Lower lobe of right lung (tissue), 2 donors: ENCODE measurements around the gene DPYSL3. TPM values are rescaled to one million over a fixed set of nuclear protein-coding genes. Genes with fewer than 3 reads are reported as not detected.

Experiments used
- ATAC-seq, 2 donors: fragments of 200-7000 bp; cut with Tn5 transposase; one replicate each; pipeline ENCODE4 v1.9.1; 2020 to 2022; ENCODE audit warnings: mild to moderate bottlenecking in 2 of 2, moderate library complexity in 2 of 2
- DNase-seq: peaks from one replicate; pipeline ENCODE4 v3.0.0-alpha.2; 2020
- H3K27ac ChIP-seq: fragments of 200-600 bp; one replicate; pipeline ENCODE4 v1.8.0; 2022
- H3K27me3 ChIP-seq: fragments of 200-600 bp; one replicate; pipeline ENCODE4 v1.8.0; 2022; ENCODE audit warnings: low read depth
- H3K36me3 ChIP-seq: fragments of 200-600 bp; one replicate; pipeline ENCODE4 v1.8.0; 2022; ENCODE audit warnings: mild to moderate bottlenecking
- H3K4me1 ChIP-seq: fragments of 200-600 bp; one replicate; pipeline ENCODE4 v1.8.0; 2022
- H3K4me3 ChIP-seq: fragments of 200-600 bp; one replicate; pipeline ENCODE4 v1.8.0; 2022; ENCODE audit warnings: mild to moderate bottlenecking
- H3K9me3 ChIP-seq: fragments of 200-600 bp; one replicate; pipeline ENCODE4 v1.8.0; 2022
- intact Hi-C: fragments of 100-400 bp; cut with DNase I; formaldehyde crosslinking; loops from one replicate; pipeline ENCODE4 v1.11.0; 2022
- total RNA-seq: library from RNA; stranded (reverse); fragmentation: NEBNext Ultra II Directional; extraction: Animal tissue kit (Norgen Biotek cat#: 25700); gene quantifications from one replicate; pipeline ENCODE4 v1.2.1, GENCODE V29; 2021
- TF ChIP-seq, protein P1 (sequence below): fragments of 200-600 bp; IDR thresholded peaks from one replicate; pipeline ENCODE4 v1.8.0; 2022; ENCODE audit warnings: antibody characterized with exemption, mild to moderate bottlenecking
- donor health status: DM: no; HTN: yes; CAD: no; lungs with severe emphysema.

The DPYSL3 gene
- total RNA-seq, 1 donor from 2014 or later = 45.7 TPM

- peak; percentile 77 to 83 for ATAC-seq
- Histone ChIP-seq H3K4me1 (peaks cover 53% of the 10 kb centered on the region), H3K9me3 (no peaks in the 10 kb centered on the region), H3K27me3 (no peaks in the 10 kb centered on the region), H3K27ac (peak overlapping the region; percentile 78), H3K36me3 (no peaks in the 10 kb centered on the region), H3K4me3 (no peak overlapping the region)
- DNase-seq = no peak
- intact Hi-C loops = no loop called here
- TF ChIP-seq, protein P1, sequence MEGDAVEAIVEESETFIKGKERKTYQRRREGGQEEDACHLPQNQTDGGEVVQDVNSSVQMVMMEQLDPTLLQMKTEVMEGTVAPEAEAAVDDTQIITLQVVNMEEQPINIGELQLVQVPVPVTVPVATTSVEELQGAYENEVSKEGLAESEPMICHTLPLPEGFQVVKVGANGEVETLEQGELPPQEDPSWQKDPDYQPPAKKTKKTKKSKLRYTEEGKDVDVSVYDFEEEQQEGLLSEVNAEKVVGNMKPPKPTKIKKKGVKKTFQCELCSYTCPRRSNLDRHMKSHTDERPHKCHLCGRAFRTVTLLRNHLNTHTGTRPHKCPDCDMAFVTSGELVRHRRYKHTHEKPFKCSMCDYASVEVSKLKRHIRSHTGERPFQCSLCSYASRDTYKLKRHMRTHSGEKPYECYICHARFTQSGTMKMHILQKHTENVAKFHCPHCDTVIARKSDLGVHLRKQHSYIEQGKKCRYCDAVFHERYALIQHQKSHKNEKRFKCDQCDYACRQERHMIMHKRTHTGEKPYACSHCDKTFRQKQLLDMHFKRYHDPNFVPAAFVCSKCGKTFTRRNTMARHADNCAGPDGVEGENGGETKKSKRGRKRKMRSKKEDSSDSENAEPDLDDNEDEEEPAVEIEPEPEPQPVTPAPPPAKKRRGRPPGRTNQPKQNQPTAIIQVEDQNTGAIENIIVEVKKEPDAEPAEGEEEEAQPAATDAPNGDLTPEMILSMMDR = no peak
These were observed 25.7 kb downstream of the DPYSL3 start for GRCh38 chr5:147483961-147484707.

DNA sequence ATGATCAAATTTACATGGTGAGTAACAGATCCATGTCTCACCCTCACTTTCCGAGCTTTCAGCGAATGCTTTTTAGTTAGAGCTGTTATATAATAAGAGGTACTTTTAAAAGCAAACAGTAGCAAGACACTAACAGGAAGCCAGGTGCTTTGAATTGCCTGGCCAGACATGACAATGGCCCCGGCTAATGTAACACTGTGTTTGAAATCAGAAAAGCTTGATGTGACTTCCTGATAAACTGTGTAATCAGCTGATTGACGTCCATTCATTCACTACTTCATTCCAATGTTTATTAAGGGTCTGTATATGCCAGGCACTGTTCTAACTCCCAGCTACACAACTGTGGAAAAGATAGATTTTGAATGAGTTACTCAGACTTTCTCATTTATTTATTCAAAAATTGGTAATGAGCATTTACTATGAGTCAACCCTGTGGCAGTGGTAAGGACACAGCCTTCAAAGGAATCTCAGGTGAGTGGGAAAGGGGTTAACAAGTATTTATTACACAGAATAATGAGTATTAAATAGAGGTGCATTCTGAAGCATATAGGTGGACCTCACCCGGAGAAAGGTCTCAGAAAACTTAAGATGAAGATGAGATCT is 26.6 kb downstream of the DPYSL3 start:
- intact Hi-C loops = no loop called here
- DNase-seq (no peak), ATAC-seq (peak; percentile 14 to 62)
- peaks cover 53% of the 10 kb centered on the region for H3K4me1 ChIP-seq
- TF ChIP-seq, protein P1 = no peak
- H3K9me3 ChIP-seq = no peaks in the 10 kb centered on the region
- H3K36me3 ChIP-seq = no peaks in the 10 kb centered on the region
- H3K4me3 ChIP-seq = no peak overlapping the region
- H3K27me3 ChIP-seq = no peaks in the 10 kb centered on the region
- peak overlapping the region; percentile 78 for H3K27ac ChIP-seq

GRCh38 chr5:147482706-147483180 is 27.1 kb downstream of the DPYSL3 start:
- DNase-seq = no peak
- no peak for ATAC-seq
- Histone ChIP-seq H3K9me3 (no peaks in the 10 kb centered on the region), H3K4me3 (no peak overlapping the region), H3K27me3 (no peaks in the 10 kb centered on the region), H3K27ac (peak overlapping the region; percentile 78), H3K4me1 (peaks cover 53% of the 10 kb centered on the region), H3K36me3 (no peaks in the 10 kb centered on the region)
- intact Hi-C loops = no loop called here
- TF ChIP-seq, protein P1 = no peak

GRCh38 chr5:147481874-147482705 is 27.8 kb downstream of the DPYSL3 start:
- DNase-seq (no peak), ATAC-seq (peak in 1 of 2 donors; percentile 48)
- Histone ChIP-seq H3K9me3 (no peaks in the 10 kb centered on the region), H3K4me3 (no peak overlapping the region), H3K36me3 (no peaks in the 10 kb centered on the region), H3K27me3 (no peaks in the 10 kb centered on the region), H3K27ac (peak overlapping the region; percentile 78), H3K4me1 (peaks cover 51% of the 10 kb centered on the region)
- TF ChIP-seq, protein P1 = no peak
- intact Hi-C loops = no loop called here

GRCh38 chr5:147481376-147481775 is 28.5 kb downstream of the DPYSL3 start:
- H3K4me3 ChIP-seq = no peak overlapping the region
- DNase-seq (no peak), ATAC-seq (no peak)
- H3K27me3 ChIP-seq = no peaks in the 10 kb centered on the region
- H3K36me3 ChIP-seq = no peaks in the 10 kb centered on the region
- TF ChIP-seq, protein P1 = no peak
- no peaks in the 10 kb centered on the region for H3K9me3 ChIP-seq
- H3K27ac ChIP-seq = no peak overlapping the region
- peaks cover 44% of the 10 kb centered on the region for H3K4me1 ChIP-seq
- intact Hi-C loops = no loop called here
